ENCODE results near the gene ZCWPW1. TPM values are rescaled to one million over a fixed set of nuclear protein-coding genes. Genes with fewer than 3 reads are reported as not detected.

Gene ZCWPW1
- total and polyA plus RNA-seq, 10 of the 15 experiments (the other 5 are each of a cell fraction or from before 2014, with no cell fraction given) = 1.3 to 4.4 (median 3.7) TPM

DNA sequence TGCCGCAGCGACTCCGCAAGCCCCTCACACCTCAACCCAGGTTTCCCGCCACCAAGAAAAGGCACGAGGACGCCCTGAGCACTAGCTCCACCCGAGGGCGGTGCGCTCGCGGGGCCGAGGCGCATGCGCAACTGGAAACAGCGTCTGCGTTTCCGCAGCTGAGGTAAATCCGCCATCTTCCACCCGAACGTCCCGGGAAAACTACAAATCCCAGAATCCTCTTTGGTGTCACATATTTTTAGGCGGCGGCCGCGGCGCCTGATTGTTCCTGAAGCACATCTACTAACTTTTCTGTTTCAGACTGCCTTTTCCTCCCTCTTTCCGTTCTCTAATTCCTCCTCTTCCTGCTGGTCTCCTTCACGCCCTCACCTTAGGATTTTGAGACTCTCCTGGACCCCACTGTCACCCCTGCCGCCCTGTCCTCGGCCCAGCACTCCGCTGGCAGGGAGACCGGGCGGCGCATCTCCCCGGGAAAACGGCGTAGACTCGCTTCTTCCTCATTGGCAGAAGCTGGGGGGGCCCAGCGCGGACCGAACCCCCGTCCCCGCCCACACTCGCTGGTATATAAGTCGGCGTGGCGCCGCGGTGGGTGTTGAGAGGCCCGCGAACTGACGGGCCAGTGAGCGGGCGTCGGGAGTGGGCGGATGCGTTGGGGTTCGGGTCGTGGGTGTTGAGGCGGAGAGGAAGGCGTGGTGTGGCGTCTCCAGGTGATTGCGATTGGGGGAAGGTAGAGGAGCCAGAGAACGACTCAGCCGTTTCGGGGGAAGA lies at the start of gene ZCWPW1 (continued):
- TF ChIP-seq STAT3 (IDR thresholded peaks at IDR 0.05; ENCODE audit: low read depth, low read length) (no peak), ZNF384 (IDR thresholded peaks at IDR 0.05; ENCODE audit: borderline replicate concordance, low read depth, low read length) (no peak), HCFC1 (IDR thresholded peaks at IDR 0.05; ENCODE audit: low read length) (peak; percentile 88), LARP7 (IDR thresholded peaks at IDR 0.05) (no peak; the same call in 1 of the 2 replicates), KDM1A (IDR thresholded peaks at IDR 0.05; ENCODE audit: borderline replicate concordance) (no peak), E2F8 (IDR thresholded peaks at IDR 0.05; ENCODE audit: low read depth, partially characterized antibody) (peak; percentile 91), CBX5 (IDR thresholded peaks at IDR 0.05; ENCODE audit: low read depth) (no peak), MYB (IDR thresholded peaks at IDR 0.05; ENCODE audit: borderline replicate concordance, low read depth, low read length) (no peak; the same call in 1 of the 2 replicates), ASH2L (IDR thresholded peaks at IDR 0.05; ENCODE audit: borderline replicate concordance, low read depth) (no peak)
- TF ChIP-seq, protein P1, sequence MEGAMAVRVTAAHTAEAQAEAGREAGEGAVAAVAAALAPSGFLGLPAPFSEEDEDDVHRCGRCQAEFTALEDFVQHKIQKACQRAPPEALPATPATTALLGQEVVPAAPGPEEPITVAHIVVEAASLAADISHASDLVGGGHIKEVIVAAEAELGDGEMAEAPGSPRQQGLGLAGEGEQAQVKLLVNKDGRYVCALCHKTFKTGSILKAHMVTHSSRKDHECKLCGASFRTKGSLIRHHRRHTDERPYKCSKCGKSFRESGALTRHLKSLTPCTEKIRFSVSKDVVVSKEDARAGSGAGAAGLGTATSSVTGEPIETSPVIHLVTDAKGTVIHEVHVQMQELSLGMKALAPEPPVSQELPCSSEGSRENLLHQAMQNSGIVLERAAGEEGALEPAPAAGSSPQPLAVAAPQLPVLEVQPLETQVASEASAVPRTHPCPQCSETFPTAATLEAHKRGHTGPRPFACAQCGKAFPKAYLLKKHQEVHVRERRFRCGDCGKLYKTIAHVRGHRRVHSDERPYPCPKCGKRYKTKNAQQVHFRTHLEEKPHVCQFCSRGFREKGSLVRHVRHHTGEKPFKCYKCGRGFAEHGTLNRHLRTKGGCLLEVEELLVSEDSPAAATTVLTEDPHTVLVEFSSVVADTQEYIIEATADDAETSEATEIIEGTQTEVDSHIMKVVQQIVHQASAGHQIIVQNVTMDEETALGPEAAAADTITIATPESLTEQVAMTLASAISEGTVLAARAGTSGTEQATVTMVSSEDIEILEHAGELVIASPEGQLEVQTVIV (IDR thresholded peaks at IDR 0.05; ENCODE audit: borderline replicate concordance, partially characterized antibody) = no peak
- TF ChIP-seq, protein P2, sequence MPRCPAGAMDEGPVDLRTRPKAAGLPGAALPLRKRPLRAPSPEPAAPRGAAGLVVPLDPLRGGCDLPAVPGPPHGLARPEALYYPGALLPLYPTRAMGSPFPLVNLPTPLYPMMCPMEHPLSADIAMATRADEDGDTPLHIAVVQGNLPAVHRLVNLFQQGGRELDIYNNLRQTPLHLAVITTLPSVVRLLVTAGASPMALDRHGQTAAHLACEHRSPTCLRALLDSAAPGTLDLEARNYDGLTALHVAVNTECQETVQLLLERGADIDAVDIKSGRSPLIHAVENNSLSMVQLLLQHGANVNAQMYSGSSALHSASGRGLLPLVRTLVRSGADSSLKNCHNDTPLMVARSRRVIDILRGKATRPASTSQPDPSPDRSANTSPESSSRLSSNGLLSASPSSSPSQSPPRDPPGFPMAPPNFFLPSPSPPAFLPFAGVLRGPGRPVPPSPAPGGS (IDR thresholded peaks at IDR 0.05; ENCODE audit: borderline replicate concordance, insufficient read depth, low read depth, low read length, poor library complexity, severe bottlenecking) = no peak
- TF ChIP-seq, protein P3, sequence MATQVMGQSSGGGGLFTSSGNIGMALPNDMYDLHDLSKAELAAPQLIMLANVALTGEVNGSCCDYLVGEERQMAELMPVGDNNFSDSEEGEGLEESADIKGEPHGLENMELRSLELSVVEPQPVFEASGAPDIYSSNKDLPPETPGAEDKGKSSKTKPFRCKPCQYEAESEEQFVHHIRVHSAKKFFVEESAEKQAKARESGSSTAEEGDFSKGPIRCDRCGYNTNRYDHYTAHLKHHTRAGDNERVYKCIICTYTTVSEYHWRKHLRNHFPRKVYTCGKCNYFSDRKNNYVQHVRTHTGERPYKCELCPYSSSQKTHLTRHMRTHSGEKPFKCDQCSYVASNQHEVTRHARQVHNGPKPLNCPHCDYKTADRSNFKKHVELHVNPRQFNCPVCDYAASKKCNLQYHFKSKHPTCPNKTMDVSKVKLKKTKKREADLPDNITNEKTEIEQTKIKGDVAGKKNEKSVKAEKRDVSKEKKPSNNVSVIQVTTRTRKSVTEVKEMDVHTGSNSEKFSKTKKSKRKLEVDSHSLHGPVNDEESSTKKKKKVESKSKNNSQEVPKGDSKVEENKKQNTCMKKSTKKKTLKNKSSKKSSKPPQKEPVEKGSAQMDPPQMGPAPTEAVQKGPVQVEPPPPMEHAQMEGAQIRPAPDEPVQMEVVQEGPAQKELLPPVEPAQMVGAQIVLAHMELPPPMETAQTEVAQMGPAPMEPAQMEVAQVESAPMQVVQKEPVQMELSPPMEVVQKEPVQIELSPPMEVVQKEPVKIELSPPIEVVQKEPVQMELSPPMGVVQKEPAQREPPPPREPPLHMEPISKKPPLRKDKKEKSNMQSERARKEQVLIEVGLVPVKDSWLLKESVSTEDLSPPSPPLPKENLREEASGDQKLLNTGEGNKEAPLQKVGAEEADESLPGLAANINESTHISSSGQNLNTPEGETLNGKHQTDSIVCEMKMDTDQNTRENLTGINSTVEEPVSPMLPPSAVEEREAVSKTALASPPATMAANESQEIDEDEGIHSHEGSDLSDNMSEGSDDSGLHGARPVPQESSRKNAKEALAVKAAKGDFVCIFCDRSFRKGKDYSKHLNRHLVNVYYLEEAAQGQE (IDR thresholded peaks at IDR 0.05; ENCODE audit: low read depth, low read length) = 0 out of 2 replicates have a peak, but pooled peaks have one; percentile 6
- TF ChIP-seq, protein P4, sequence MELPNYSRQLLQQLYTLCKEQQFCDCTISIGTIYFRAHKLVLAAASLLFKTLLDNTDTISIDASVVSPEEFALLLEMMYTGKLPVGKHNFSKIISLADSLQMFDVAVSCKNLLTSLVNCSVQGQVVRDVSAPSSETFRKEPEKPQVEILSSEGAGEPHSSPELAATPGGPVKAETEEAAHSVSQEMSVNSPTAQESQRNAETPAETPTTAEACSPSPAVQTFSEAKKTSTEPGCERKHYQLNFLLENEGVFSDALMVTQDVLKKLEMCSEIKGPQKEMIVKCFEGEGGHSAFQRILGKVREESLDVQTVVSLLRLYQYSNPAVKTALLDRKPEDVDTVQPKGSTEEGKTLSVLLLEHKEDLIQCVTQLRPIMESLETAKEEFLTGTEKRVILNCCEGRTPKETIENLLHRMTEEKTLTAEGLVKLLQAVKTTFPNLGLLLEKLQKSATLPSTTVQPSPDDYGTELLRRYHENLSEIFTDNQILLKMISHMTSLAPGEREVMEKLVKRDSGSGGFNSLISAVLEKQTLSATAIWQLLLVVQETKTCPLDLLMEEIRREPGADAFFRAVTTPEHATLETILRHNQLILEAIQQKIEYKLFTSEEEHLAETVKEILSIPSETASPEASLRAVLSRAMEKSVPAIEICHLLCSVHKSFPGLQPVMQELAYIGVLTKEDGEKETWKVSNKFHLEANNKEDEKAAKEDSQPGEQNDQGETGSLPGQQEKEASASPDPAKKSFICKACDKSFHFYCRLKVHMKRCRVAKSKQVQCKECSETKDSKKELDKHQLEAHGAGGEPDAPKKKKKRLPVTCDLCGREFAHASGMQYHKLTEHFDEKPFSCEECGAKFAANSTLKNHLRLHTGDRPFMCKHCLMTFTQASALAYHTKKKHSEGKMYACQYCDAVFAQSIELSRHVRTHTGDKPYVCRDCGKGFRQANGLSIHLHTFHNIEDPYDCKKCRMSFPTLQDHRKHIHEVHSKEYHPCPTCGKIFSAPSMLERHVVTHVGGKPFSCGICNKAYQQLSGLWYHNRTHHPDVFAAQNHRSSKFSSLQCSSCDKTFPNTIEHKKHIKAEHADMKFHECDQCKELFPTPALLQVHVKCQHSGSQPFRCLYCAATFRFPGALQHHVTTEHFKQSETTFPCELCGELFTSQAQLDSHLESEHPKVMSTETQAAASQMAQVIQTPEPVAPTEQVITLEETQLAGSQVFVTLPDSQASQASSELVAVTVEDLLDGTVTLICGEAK (IDR thresholded peaks at IDR 0.05; ENCODE audit: borderline replicate concordance) = peak; percentile 35; the same call in 1 of the 2 replicates
